ENCODE measurements around the gene PHACTR2.
"Not testable (repeated sequence)": the region's sequence is repeated elsewhere in the genome, so short reads cannot be mapped to it uniquely, and the experiment has no call there.

The PHACTR2 gene

DNA sequence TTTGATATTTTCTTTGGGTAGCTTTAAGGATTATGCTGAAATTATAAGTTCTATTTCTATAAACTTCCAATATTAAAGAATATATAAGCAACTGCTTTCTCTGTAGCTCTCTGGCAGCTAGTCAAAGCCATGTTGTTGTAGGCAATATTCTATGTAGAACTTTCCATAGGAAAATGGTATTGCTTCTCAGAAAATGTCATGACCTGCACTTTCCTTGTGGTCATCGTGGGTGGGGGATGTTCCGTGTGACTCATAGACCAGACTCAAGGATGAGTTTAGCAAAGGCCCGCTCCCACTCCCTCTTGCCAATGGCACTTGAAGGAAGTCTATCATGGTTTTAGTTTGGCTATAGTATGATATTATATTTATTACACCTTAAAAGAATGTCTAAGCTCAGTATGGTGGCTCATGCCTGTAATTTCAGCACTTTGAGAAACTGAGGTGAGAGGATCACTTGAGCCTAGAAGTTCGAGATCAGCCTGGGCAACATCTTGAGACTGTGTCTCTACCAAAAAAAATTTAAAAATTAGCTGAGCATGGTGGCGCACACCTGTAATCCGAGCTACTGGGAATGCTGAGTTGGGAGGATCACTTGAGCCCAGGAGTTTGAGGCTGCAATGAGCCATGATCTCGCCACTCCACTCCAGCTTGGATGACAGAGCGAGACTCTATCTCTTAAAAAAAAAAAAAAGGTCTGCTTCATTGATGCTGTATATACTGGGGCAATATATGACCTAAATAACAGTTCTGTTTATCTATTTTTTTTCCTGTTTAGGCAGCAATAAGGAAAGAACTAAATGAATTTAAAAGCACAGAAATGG, 128.7 kb downstream of the PHACTR2 start:
- DNase-seq (ENCODE audit: low read depth in 2 of 2, low spot score in 1 of 2): no peak

- no peak for DNase-seq (ENCODE audit: low read depth in 2 of 2, low spot score in 1 of 2)
These were observed 129.5 kb downstream of the PHACTR2 start for GRCh38 chr6:143807103-143807772.

GRCh38 chr6:143810745-143811144, 133.0 kb downstream of the PHACTR2 start:
- no peak for DNase-seq (ENCODE audit: low read depth in 2 of 2, low spot score in 1 of 2)

DNA sequence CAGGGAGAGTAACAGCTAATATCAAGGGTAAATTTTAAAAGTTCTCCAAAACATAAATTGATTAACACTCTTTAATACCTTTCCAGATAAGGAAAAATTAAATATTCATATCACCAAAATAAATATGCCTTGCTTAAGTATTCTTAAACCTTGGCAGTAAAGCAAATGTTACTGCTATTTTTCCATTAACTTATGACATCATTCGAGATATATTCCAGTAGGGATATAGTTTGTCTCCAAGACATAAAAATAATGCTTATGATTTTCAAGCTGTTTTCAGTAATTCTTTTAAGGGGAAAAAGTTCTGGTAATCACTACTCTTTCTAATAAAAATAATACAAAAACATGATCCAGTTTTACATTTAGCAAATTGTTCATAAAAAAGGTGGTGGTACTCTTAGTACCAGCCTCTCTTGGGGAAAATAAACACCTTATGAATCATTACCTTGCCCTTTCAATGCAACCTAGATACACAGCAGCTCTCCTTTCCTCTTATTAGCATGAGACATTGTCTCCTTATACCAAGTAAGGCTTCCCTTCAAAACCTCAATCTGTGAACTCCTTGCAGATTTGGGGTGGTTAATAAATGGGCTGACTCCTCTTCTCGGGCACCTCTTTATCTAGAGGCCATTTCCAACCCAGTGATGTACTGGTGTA, 133.9 kb downstream of the PHACTR2 start:
- no peak for DNase-seq (ENCODE audit: low read depth in 2 of 2, low spot score in 1 of 2)

DNA sequence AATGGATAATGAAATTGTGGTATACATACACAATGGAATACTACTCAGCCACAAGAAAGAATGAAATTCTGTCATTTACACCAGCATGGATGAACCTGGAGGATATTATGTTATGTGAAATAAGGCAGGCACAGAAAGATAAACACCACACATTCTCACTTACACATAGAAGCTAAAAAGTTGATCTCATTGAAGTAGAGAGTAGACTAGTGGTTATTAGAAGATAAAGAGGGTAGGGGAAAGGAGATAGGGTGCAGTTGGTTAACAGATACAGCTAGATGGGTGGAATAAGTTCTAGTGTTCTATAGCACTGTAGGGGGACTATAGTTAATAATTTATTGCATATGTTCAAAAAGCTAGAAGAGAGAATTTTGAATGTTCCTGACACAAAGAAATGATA, 139.9 kb downstream of the PHACTR2 start:
- no peak for DNase-seq (ENCODE audit: low read depth in 2 of 2, low spot score in 1 of 2)

DNA sequence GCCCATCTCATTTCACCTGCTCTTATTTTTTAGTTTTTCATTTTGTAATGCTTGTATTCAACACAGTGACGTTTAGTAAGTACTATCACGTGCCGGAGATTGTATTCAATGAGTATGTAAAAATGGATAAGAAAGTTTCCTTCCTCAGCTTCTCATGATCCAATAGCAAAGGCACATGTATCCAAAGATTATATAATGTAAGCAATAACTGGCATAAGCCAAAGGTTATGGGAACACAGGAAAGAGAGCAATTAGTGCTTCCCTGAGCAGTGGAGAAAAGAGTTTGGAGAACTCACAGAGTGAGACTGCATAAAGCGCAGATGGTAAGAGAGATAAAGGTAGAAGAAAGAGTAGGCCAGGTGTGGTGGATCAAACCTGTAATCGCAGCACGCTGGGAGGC, 143.6 kb downstream of the PHACTR2 start:
- no peak for DNase-seq (ENCODE audit: low read depth in 2 of 2, low spot score in 1 of 2)

DNA sequence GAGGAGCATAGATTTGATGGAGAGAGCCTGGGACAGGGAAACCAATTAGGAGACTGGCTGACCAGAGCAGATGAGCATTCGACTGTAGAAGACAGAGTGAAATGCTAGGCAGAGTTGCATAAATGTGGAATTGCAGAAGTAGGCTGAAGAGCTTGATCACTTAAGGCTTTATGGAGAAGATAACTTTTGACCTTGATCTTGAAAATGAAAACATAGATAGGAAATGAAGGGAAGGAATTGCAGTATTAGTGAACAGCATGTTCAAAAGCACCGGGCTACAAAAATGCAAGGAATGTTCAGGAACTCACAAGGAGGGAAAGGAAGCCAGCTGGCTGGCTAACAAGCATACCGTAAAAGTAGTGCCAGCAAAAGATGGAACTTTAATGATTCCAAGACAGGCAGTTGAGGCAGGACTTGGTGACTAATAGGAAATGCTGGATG, 144.8 kb downstream of the PHACTR2 start:
- DNase-seq (ENCODE audit: low read depth in 2 of 2, low spot score in 1 of 2): no peak

DNA sequence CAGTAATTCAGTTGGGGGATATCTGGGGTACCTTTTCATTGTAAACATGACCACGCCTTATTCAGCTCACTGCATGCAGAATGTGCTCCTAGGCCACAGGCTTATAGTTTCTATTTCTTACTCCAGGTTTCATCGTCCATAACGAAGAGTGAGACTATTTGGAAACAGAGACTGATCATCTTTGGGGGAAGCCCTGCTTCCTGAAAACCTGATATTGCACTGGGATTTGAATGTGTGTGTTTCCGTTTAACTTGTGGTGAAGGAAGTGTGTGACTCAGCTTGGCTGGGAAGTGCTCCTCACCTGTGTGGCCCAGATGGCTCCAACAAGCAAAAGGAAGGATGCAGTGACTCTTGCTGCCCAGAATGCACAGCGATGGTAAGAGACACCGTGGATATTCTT, 145.8 kb downstream of the PHACTR2 start:
- no peak for DNase-seq (ENCODE audit: low read depth in 2 of 2, low spot score in 1 of 2)

GRCh38 chr6:143828572-143828971, 150.8 kb downstream of the PHACTR2 start:
- DNase-seq (ENCODE audit: low read depth in 2 of 2, low spot score in 1 of 2): no peak

- no peak for DNase-seq (ENCODE audit: low read depth in 2 of 2, low spot score in 1 of 2)
These were observed 158.4 kb downstream of the PHACTR2 start for GRCh38 chr6:143836150-143836549.

GRCh38 chr6:143838395-143838794, 160.6 kb downstream of the PHACTR2 start:
- no peak for DNase-seq (ENCODE audit: low read depth in 2 of 2, low spot score in 1 of 2)

DNA sequence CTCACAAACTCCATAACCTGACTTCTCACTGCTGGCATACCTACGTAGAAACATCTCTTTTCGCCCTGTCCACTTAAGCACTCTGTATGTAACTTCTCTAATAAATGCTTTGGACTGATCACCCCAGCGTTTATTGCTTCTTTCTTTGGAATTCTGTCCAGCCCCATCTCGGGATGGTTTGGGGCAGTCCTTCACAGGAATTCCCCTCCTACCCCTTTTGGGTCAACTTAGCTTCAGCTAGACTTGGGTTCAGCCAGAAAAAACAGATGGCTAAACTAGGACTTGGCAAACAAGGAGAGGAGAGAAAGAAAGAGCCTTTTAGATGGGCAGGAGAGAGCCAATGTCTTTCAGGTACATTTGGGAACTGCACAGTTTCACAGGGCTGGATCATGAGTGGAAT, 161.4 kb downstream of the PHACTR2 start:
- no peak for DNase-seq (ENCODE audit: low read depth in 2 of 2, low spot score in 1 of 2)

DNA sequence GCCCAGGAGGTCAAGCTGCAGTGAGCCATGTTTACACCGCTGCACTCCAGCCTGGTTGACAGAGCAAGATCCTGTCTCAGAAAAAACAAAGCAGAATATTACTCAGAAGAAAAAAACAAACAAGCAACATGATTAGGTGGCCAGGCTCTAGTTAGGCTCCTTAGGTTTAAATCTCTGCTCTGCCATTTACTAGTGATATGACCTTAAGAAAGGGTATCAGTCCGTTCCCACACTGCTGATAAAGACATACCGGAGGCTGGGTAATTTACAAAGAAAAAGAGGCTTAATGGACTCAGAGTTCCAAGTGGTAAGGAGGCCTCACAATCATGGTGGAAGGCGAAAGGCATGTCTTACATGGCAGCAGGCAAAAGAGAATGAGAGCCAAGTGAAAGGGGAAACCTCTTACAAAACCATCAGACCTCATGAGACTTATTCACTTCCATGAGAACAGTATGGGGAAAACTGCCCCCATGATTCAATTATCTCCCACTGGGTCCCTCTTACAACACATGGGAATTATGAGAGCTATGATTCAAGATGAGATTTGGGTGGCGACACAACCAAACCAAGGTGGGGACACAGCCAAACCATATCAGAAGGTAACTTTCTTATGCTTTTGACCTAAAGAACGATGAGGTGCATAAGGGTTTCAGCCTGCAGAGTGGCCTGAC, 163.0 kb downstream of the PHACTR2 start:
- no peak for DNase-seq (ENCODE audit: low read depth in 2 of 2, low spot score in 1 of 2)

- DNase-seq (ENCODE audit: low read depth in 2 of 2, low spot score in 1 of 2): no peak
These were observed 164.7 kb downstream of the PHACTR2 start for GRCh38 chr6:143842461-143842901.

DNA sequence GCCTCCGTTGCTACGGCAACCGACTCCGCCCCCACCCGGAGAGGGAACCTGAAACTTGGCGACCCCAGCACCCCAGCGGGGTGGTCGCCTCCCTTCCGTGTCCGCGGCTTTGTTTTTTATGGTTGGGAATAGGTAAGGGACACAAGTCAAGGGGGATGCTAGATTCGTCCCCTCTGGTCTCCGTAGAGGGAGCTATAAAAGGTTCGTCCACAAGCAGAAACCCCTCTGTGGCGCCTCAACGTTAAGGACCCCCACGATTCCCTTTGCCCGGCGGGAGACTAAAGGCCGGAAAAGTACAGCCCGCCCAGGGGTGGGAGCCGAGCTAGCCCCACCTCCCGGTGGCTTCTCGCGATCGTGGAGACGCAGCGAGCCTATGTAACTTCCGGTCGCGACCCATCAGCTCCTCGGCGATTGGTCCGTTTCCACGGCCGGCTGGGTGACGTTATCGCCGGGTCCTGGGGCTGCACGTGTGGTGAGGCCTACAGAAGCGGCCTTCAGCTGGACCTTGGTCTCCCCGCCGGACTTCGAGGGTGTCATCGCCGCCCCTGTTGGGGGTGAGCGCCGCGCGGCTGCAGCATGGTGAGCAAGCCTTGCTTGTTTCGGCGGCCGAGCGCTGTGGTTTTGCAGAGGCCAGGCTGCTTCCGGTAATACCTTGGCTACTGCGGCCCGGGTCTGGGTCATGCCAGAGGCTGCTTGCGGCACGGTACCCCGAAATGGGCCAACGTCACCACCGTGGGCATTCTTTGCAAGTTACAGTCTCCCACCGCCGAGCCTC, 165.3 kb downstream of the PHACTR2 start, which contains the start of gene LTV1:
TSS of gene LTV1 (plus strand) at position 437 of the 775 bp plus-strand sequence. CDS start at position 577, 140 bp downstream.
- peak; percentile 72 to 87 for DNase-seq (ENCODE audit: low read depth in 2 of 2, low spot score in 1 of 2)

GRCh38 chr6:143843677-143843999, 165.9 kb downstream of the PHACTR2 start:
- no peak for DNase-seq (ENCODE audit: low read depth in 2 of 2, low spot score in 1 of 2)

GRCh38 chr6:143844006-143844405, 166.2 kb downstream of the PHACTR2 start:
- DNase-seq (ENCODE audit: low read depth in 2 of 2, low spot score in 1 of 2): no peak

DNA sequence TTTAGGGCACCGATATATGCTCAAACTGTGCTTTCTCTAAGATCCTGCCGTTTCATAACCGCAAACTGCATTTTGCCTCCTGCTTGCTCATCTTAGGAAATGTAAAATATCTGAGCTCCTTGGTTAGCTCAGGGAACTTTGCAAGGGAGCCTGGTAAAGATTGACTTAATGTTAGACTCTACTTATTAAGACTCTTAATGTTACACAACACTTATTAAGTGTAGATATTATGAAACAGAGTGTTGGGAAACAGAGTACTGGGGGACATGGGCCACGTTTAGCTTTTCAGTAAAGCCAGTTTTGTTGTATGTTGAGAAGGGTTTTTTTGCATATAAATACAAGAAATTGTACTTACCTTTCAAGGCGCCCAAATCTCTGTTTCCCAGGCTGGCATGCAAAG, 167.3 kb downstream of the PHACTR2 start:
- no peak for DNase-seq (ENCODE audit: low read depth in 2 of 2, low spot score in 1 of 2)

GRCh38 chr6:143851706-143852105, 173.9 kb downstream of the PHACTR2 start:
- DNase-seq (ENCODE audit: low read depth in 2 of 2, low spot score in 1 of 2): not testable (repeated sequence)

DNA sequence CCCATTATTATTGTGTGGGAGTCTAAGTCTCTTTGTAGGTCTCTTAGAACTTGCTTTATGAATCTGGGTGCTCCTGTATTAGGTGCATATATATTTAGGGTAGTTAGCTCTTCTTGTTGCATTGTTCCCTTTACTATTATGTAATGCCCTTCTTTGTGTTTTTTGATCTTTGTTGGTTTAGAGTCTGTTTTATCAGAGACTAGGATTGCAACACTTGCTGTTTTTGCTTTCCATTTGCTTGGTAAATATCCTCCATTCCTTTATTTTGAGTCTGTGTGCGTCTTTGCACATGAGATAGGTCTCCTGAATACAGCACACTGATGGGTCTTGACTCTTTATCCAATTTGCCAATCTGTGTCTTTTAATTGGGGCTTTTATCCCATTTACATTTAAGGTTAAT, 177.3 kb downstream of the PHACTR2 start:
- not testable (repeated sequence) for DNase-seq (ENCODE audit: low read depth in 2 of 2, low spot score in 1 of 2)

- DNase-seq (ENCODE audit: low read depth in 2 of 2, low spot score in 1 of 2): not testable (repeated sequence)
These were observed 179.0 kb downstream of the PHACTR2 start for GRCh38 chr6:143856762-143857161.

All from stimulated activated CD8-positive, alpha-beta memory T cell treated with anti-CD3 and anti-CD28 coated beads, Interleukin-4, amount 100 ng/mL, for 1 hour (primary cell).